GM12878 (cell line): ENCODE data around the gene CSNK2A1. TPM values are rescaled to one million over a fixed set of nuclear protein-coding genes. Genes with fewer than 3 reads are reported as not detected.

Source experiments
- ATAC-seq: fragments of 200-7000 bp; cut with Tn5 transposase; 3 replicates; pipeline ENCODE4 v1.9.1; 2020; ENCODE audit warnings: mild to moderate bottlenecking, moderate library complexity
- BruUV-seq: library from RNA; stranded (reverse); fragments of 400-500 nt; replicated peaks from 2 replicates; lab custom pipeline; 2021; lab: Mats Ljungman, UMichigan
- CTCF ChIA-PET: fragments of 300-600 bp; sonication (Branson Sonifier 250); formaldehyde crosslinking; extraction: SDS; loops from one replicate; lab custom pipeline; 2021; ENCODE audit warnings: inconsistent platforms; lab: Yijun Ruan, JAX
- POLR2A ChIA-PET: fragments of 350-600 bp; formaldehyde crosslinking; extraction: SDS; loops from one replicate; lab custom pipeline; 2021; ENCODE audit warnings: inconsistent platforms; lab: Charles Lee
- RAD21 ChIA-PET: fragments of 300-600 bp; sonication (Branson Sonifier 250); formaldehyde crosslinking; loops from one replicate; lab custom pipeline; 2023; ENCODE audit warnings: antibody characterized with exemption; ENCODE audit not compliant: unreplicated experiment; lab: Charles Lee
- SMC1A ChIA-PET: fragments of 300-600 bp; sonication (Branson Sonifier 250); formaldehyde crosslinking; loops from one replicate; lab custom pipeline; 2023; ENCODE audit not compliant: unreplicated experiment, uncharacterized antibody; lab: Charles Lee
- DNase-seq: peaks from one replicate; pipeline ENCODE4 v3.0.0-alpha.2; 2011; ENCODE audit warnings: low read depth, low spot score
- FAIRE-seq: peaks from 3 replicates; lab custom pipeline; 2011; peaks lifted over from hg19 to GRCh38; lab: Jason Lieb, UNC
- H2AFZ ChIP-seq: 2 replicates; pipeline ENCODE4 v1.6.0; 2011; ENCODE audit warnings: low read depth, low read length, control low read depth; ENCODE audit not compliant: control insufficient read depth
- H3K27ac ChIP-seq: 2 replicates; pipeline ENCODE4 v1.5.1; 2011; ENCODE audit warnings: control low read depth; ENCODE audit not compliant: control insufficient read depth, insufficient read depth
- H3K27me3 ChIP-seq, 2 experiments: replicated peaks in 1 of 2; 2 replicates each; pipeline versions ENCODE4 v1.6.0 to v1.6.1; 2011; ENCODE audit warnings: low read length in 1 of 2; ENCODE audit not compliant: control insufficient read depth in 2 of 2, insufficient read depth in 2 of 2
- H3K36me3 ChIP-seq, 2 experiments: 2 replicates each; pipeline ENCODE4 v1.5.1; 2011; ENCODE audit warnings: low read length in 1 of 2; ENCODE audit not compliant: control insufficient read depth in 2 of 2, insufficient read depth in 2 of 2
- H3K4me1 ChIP-seq: 2 replicates; pipeline ENCODE4 v1.6.1; 2011; ENCODE audit warnings: mild to moderate bottlenecking, low read length, moderate library complexity, mixed read lengths; ENCODE audit not compliant: control insufficient read depth, insufficient read depth
- H3K4me2 ChIP-seq: 2 replicates; pipeline ENCODE4 v1.6.0; 2011; ENCODE audit warnings: control low read depth; ENCODE audit not compliant: control insufficient read depth, insufficient read depth
- H3K4me3 ChIP-seq: fragments of 200-600 bp; sonication (generic); 2 replicates; pipeline ENCODE4 v1.5.1; 2016
- H3K79me2 ChIP-seq: 2 replicates; pipeline ENCODE4 v1.6.0; 2011; ENCODE audit warnings: low read length; ENCODE audit not compliant: control insufficient read depth, insufficient read depth
- H3K9ac ChIP-seq: 2 replicates; pipeline ENCODE4 v1.8.0; 2011; ENCODE audit warnings: low read length, control low read depth, mixed read lengths; ENCODE audit not compliant: control insufficient read depth, insufficient read depth
- H3K9me3 ChIP-seq: replicated peaks from 3 replicates; pipeline ENCODE4 v1.5.1; 2011; ENCODE audit warnings: mild to moderate bottlenecking, low read length; ENCODE audit not compliant: control insufficient read depth, insufficient read depth
- H4K20me1 ChIP-seq: 2 replicates; pipeline ENCODE4 v1.6.0; 2011; ENCODE audit not compliant: control insufficient read depth, insufficient read depth
- ATF7 ChIP-seq: fragments of 450-650 bp; IDR thresholded peaks from 2 replicates; pipeline ENCODE4 v1.6.1; 2016; ENCODE audit warnings: low read depth, mild to moderate bottlenecking
- BMI1 ChIP-seq: fragments of 450-650 bp; IDR thresholded peaks from 2 replicates; pipeline ENCODE4 v1.6.1; 2016; ENCODE audit warnings: mild to moderate bottlenecking, moderate library complexity, borderline replicate concordance
- CHD4 ChIP-seq: fragments of 200-600 bp; sonication (generic); IDR thresholded peaks from 2 replicates; pipeline ENCODE4 v1.6.1; 2016; ENCODE audit warnings: mild to moderate bottlenecking
- CREM ChIP-seq: IDR thresholded peaks from 2 replicates; pipeline ENCODE4 v1.6.1; 2014; ENCODE audit warnings: antibody characterized with exemption, low read depth
- ETV6 ChIP-seq, 2 experiments: fragments of 450-650 bp in 1 of 2; IDR thresholded peaks in 1 of 2; conservative IDR thresholded peaks in 1 of 2; 2 replicates each; pipeline ENCODE4 v1.6.1; 2014; ENCODE audit warnings: antibody characterized with exemption in 1 of 2, borderline replicate concordance in 1 of 2, low read depth in 1 of 2, mild to moderate bottlenecking in 1 of 2, moderate library complexity in 1 of 2
- HCFC1 ChIP-seq: fragments of 150-350 bp; IDR thresholded peaks from 2 replicates; pipeline ENCODE4 v1.6.1; 2014; ENCODE audit warnings: low read length
- KDM1A ChIP-seq: fragments of 200-600 bp; sonication (generic); IDR thresholded peaks from 2 replicates; pipeline ENCODE4 v1.6.1; 2016; ENCODE audit warnings: borderline replicate concordance
- NBN ChIP-seq: fragments of 450-650 bp; IDR thresholded peaks from 2 replicates; pipeline ENCODE4 v1.6.1; 2016
- NFYB ChIP-seq: IDR thresholded peaks from 2 replicates; pipeline ENCODE4 v1.6.1; 2011; ENCODE audit warnings: low read depth, mild to moderate bottlenecking, low read length, improper control_type of control experiment, moderate library complexity; ENCODE audit not compliant: insufficient read depth
- RAD51 ChIP-seq: fragments of 450-650 bp; IDR thresholded peaks from 2 replicates; pipeline ENCODE4 v1.6.1; 2016; ENCODE audit warnings: moderate library complexity, mild to moderate bottlenecking, inconsistent platforms
- RCOR1 ChIP-seq: conservative IDR thresholded peaks from 2 replicates; pipeline ENCODE4 v1.6.1; 2012; ENCODE audit warnings: low read depth, low read length, improper control_type of control experiment
- SREBF2 ChIP-seq: IDR thresholded peaks from 2 replicates; pipeline ENCODE4 v1.6.1; 2012; ENCODE audit warnings: mild to moderate bottlenecking, low read length
- TAF1 ChIP-seq: IDR thresholded peaks from 2 replicates; pipeline ENCODE4 v1.6.1; 2011; ENCODE audit warnings: mild to moderate bottlenecking, low read depth, low read length, borderline replicate concordance
- YY1 ChIP-seq: IDR thresholded peaks from 2 replicates; pipeline ENCODE4 v1.6.1; 2011; ENCODE audit warnings: low read depth, mild to moderate bottlenecking, low read length
- ZBED1 ChIP-seq: IDR thresholded peaks from 2 replicates; pipeline ENCODE4 v1.6.1; 2016; ENCODE audit warnings: borderline replicate concordance
- ZNF274 ChIP-seq: IDR thresholded peaks from one replicate; pipeline ENCODE4 v1.8.0; 2011; ENCODE audit not compliant: insufficient read length, insufficient read depth
- WGBS: methylation state at CpG from one replicate; pipeline ENCODE4 v1.1.6; 2016; ENCODE audit warnings: low lambda C conversion rate; ENCODE audit not compliant: insufficient replicate concordance, insufficient coverage; ENCODE audit errors: missing lambda C conversion rate; 5-methylcytosine and 5-hydroxymethylcytosine counted together
- in situ Hi-C: fragments of 300-500 bp; cut with MboI; formaldehyde crosslinking; loops from 9 replicates; pipeline ENCODE4 v1.14.3; 2018; ENCODE audit warnings: mixed read lengths
- intact Hi-C: fragments of 100-400 bp; cut with micrococcal nuclease; formaldehyde crosslinking; loops from one replicate; pipeline ENCODE4 v1.14.2; 2022; ENCODE audit not compliant: unreplicated experiment
- polyA plus RNA-seq, 11 experiments: library from polyadenylated mRNA; depleted of rRNA in 4 of 11; unstranded in 6 of 11; stranded (reverse) in 5 of 11; fragments of >200 nt; fragmentation: Nextera tagmentation in 4 of 11; fragmentation: Illumina TruSeq in 1 of 11; extraction: Ambion mirVana in 4 of 11; extraction: Trizol in 1 of 11; gene quantifications; 1 replicate in 1 of 11; 2 replicates in 10 of 11; pipeline versions ENCODE4 v1.2.1 to v1.2.3, GENCODE V29; 2011 to 2016; ENCODE audit warnings: inconsistent platforms in 2 of 11, missing spikeins in 2 of 11, low read depth in 1 of 11
- total RNA-seq, 4 experiments: library from RNA; depleted of rRNA in 3 of 4; stranded (reverse); fragments of >200 nt in 3 of 4; fragmentation: Illumina TruSeq in 1 of 4; extraction: Trizol in 1 of 4; gene quantifications; 2 replicates each; pipeline versions ENCODE4 v1.2.1 to v1.2.3, GENCODE V29; 2013 to 2021
- TF ChIP-seq, protein P1 (sequence below): IDR thresholded peaks from 2 replicates; pipeline ENCODE4 v1.6.1; 2012; ENCODE audit warnings: low read depth, low read length, improper control_type of control experiment
- TF ChIP-seq, protein P2 (sequence below): IDR thresholded peaks from 2 replicates; pipeline ENCODE4 v1.6.1; 2012; ENCODE audit warnings: improper control_type of control experiment, low read depth, low read length; ENCODE audit not compliant: insufficient replicate concordance

CSNK2A1 gene
- total and polyA plus RNA-seq, 10 of the 15 experiments (the other 5 are each of a cell fraction or from before 2014, with no cell fraction given): 47.6 to 199 (median 95.0) TPM

DNA sequence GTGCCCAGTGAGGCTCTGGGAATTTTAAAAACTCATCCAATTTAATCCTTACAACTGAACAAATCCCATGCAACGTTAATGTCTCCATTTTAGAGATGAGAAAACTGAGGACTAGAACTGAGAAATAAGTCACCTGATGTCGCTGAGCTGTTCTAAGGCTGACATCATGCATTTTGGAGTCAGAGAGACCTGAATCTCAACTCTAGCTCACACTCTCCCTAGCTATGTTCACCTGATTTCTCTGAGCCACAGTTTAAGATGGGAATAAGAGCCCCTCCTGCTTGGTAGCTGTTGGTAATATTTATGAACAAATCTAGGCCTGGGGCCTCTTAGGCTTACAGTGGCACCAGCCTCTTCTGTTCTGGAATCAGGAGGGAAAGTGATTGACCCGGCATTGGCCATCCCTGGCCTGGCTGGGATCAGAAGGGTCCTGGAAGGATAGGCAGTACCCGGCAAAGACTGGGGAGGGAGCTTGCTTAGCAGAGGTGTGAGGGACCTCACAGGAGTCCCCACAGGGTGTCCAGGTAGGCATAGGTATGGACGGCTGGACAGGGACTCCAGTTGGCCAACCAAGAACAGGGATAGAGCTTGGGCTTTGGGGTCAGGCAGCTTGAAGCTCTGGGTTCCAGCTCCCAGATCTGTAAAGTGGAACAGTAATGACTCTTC, 18.8 kb upstream of the CSNK2A1 start:
- DNase-seq (no peak), ATAC-seq (no peak), FAIRE-seq (no peak)
- BruUV-seq: no TSS peak
- H3K27me3 ChIP-seq: no peaks in the 10 kb centered on the region; a peak in 1 of 4 replicates
- in situ Hi-C loops (loop anchor here (5.0 kb wide), 2 partner anchors 85 to 180 kb away; no protein-coding TSS in a partner anchor), intact Hi-C loops (no loop called here)
- H4K20me1 ChIP-seq: no peaks in the 10 kb centered on the region
- no peak overlapping the region for H2AFZ ChIP-seq
- H3K4me3 ChIP-seq: no peak overlapping the region
- H3K4me2 ChIP-seq: no peak overlapping the region
- ChIA-PET RAD21 (interaction anchor here (0.6 to 3.2 kb wide), 10 partner anchors 27 to 177 kb away, joined by 3 to 35 read pairs (median 4); no protein-coding TSS in a partner anchor), SMC1A (interaction anchor here (1.0 to 5.1 kb wide), 12 partner anchors 8 to 208 kb away, joined by 3 to 75 read pairs (median 4); no protein-coding TSS in a partner anchor), CTCF (interaction anchor here (0.7 to 6.5 kb wide), 21 partner anchors 10 to 231 kb away, joined by 3 to 190 read pairs (median 4); partner anchors contain the start of gene CSNK2A1), POLR2A (interaction anchor here (0.9 kb wide), 1 partner anchor 83 kb away, joined by 3 read pairs; no protein-coding TSS in a partner anchor)
- H3K79me2 ChIP-seq: no peaks in the 10 kb centered on the region
- H3K9ac ChIP-seq: no peak overlapping the region
- no peak overlapping the region for H3K27ac ChIP-seq
- no peaks in the 10 kb centered on the region for H3K9me3 ChIP-seq
- 28% methylated on average over 5 of the region's 5 CpGs for WGBS
- no peaks in the 10 kb centered on the region for H3K36me3 ChIP-seq
- no peaks in the 10 kb centered on the region for H3K4me1 ChIP-seq
- TF ChIP-seq ZBED1 (no peak), ZNF274 (no peak), TAF1 (no peak), NFYB (no peak), ETV6 (conservative IDR thresholded peaks at IDR 0.05 in 1 of 2, IDR thresholded peaks at IDR 0.05 in 1 of 2; ENCODE audit: borderline replicate concordance in 1 of 2, low read depth in 1 of 2) (no peak), BMI1 (no peak), HCFC1 (no peak), NBN (no peak), SREBF2 (no peak), KDM1A (no peak), RAD51 (no peak), YY1 (no peak), RCOR1 (no peak), CHD4 (no peak), ATF7 (no peak), CREM (no peak)
- TF ChIP-seq, protein P1, sequence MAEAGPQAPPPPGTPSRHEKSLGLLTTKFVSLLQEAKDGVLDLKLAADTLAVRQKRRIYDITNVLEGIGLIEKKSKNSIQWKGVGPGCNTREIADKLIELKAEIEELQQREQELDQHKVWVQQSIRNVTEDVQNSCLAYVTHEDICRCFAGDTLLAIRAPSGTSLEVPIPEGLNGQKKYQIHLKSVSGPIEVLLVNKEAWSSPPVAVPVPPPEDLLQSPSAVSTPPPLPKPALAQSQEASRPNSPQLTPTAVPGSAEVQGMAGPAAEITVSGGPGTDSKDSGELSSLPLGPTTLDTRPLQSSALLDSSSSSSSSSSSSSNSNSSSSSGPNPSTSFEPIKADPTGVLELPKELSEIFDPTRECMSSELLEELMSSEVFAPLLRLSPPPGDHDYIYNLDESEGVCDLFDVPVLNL: no peak
- TF ChIP-seq, protein P2, sequence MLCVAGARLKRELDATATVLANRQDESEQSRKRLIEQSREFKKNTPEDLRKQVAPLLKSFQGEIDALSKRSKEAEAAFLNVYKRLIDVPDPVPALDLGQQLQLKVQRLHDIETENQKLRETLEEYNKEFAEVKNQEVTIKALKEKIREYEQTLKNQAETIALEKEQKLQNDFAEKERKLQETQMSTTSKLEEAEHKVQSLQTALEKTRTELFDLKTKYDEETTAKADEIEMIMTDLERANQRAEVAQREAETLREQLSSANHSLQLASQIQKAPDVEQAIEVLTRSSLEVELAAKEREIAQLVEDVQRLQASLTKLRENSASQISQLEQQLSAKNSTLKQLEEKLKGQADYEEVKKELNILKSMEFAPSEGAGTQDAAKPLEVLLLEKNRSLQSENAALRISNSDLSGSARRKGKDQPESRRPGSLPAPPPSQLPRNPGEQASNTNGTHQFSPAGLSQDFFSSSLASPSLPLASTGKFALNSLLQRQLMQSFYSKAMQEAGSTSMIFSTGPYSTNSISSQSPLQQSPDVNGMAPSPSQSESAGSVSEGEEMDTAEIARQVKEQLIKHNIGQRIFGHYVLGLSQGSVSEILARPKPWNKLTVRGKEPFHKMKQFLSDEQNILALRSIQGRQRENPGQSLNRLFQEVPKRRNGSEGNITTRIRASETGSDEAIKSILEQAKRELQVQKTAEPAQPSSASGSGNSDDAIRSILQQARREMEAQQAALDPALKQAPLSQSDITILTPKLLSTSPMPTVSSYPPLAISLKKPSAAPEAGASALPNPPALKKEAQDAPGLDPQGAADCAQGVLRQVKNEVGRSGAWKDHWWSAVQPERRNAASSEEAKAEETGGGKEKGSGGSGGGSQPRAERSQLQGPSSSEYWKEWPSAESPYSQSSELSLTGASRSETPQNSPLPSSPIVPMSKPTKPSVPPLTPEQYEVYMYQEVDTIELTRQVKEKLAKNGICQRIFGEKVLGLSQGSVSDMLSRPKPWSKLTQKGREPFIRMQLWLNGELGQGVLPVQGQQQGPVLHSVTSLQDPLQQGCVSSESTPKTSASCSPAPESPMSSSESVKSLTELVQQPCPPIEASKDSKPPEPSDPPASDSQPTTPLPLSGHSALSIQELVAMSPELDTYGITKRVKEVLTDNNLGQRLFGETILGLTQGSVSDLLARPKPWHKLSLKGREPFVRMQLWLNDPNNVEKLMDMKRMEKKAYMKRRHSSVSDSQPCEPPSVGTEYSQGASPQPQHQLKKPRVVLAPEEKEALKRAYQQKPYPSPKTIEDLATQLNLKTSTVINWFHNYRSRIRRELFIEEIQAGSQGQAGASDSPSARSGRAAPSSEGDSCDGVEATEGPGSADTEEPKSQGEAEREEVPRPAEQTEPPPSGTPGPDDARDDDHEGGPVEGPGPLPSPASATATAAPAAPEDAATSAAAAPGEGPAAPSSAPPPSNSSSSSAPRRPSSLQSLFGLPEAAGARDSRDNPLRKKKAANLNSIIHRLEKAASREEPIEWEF: no peak
